Measurements from ENCODE around the gene RNF43. TPM values are rescaled to one million over a fixed set of nuclear protein-coding genes. Genes with fewer than 3 reads are reported as not detected.

The RNF43 gene
- total and polyA plus RNA-seq, 2 of the 13 experiments (the other 11 are each of a cell fraction or from before 2014, with no cell fraction given) = 31.0 to 53.4 TPM

DNA sequence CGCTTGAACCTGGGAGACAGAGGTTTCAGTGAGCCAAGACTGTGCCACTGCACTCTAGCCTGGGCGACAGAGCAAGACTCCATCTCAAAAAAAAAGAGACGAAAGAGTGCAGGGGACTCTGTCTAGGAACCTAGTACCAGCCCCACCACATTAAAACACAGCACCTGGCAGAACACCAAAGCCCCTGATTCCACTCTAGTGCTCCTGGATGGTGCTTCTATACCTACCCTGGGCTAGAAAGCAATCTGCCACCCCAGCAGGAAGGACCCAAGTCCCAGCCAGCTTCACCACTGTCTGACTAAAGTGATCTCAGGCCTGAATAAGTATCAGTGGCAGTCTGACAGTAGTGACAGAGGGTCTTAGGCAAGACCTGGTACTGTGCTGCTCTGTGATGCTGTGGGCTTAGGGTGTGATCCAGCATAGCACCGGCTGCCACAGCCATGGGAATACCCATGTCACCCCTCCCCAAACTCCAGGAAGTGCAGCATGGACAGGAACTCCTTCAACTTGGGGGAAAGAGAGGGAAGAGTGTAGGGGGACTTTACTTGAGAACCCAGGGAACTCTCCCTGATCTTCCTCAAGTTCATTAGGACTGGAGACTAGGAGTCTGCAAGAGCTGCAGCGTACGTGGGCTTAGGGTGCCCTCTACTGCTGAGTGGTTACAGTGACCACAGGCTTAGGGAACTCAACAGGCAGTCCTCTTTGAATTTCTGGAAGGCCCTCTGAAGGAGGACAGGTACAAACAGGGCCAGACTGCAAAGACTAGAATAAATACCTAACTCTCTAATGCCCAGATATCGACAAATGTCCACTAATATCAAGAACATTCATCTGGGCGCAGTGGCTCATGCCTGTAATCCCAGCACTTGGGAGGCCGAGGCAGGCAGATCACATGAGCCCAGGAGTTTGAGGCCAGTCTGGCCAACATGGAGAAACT is 30.0 kb upstream of the RNF43 start (continued):
- no peak for TF ChIP-seq FOXO1 (CRISPR knock-in tag; IDR thresholded peaks at IDR 0.05)
- no peak for TF ChIP-seq ZNF431 (CRISPR knock-in tag; IDR thresholded peaks at IDR 0.05; ENCODE audit: borderline replicate concordance, low read depth)
- no peak for TF ChIP-seq NFE2L1 (CRISPR knock-in tag; IDR thresholded peaks at IDR 0.05; ENCODE audit: borderline replicate concordance)
- no peak for TF ChIP-seq HNRNPK (IDR thresholded peaks at IDR 0.05; ENCODE audit: low read depth, low read length, poor library complexity, severe bottlenecking)
- TF ChIP-seq, protein P1, sequence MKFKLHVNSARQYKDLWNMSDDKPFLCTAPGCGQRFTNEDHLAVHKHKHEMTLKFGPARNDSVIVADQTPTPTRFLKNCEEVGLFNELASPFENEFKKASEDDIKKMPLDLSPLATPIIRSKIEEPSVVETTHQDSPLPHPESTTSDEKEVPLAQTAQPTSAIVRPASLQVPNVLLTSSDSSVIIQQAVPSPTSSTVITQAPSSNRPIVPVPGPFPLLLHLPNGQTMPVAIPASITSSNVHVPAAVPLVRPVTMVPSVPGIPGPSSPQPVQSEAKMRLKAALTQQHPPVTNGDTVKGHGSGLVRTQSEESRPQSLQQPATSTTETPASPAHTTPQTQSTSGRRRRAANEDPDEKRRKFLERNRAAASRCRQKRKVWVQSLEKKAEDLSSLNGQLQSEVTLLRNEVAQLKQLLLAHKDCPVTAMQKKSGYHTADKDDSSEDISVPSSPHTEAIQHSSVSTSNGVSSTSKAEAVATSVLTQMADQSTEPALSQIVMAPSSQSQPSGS (CRISPR knock-in tag; IDR thresholded peaks at IDR 0.05) = peak; percentile 43; the same call in 1 of the 2 replicates
- no peak for TF ChIP-seq RORA (CRISPR knock-in tag; IDR thresholded peaks at IDR 0.05)
- TF ChIP-seq, protein P2, sequence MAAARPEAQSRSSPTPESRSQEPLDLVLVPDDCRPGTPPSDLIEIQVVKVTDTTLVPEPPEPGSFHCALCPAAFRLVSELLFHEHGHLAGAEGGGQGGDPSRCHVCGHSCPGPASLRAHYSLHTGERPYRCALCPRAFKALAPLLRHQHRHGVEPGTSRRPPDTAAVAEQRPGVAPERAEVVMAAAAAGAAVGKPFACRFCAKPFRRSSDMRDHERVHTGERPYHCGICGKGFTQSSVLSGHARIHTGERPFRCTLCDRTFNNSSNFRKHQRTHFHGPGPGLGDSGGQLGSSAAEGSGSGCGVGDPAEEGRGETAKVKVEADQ (CRISPR knock-in tag; IDR thresholded peaks at IDR 0.05; ENCODE audit: borderline replicate concordance) = peak; percentile 64; the same call in 1 of the 2 replicates
- TF ChIP-seq ZKSCAN8 (CRISPR knock-in tag; IDR thresholded peaks at IDR 0.05; ENCODE audit: borderline replicate concordance) = no peak
- no peak for TF ChIP-seq MTA1 (CRISPR knock-in tag; IDR thresholded peaks at IDR 0.05; ENCODE audit: borderline replicate concordance)
- TF ChIP-seq, protein P3, sequence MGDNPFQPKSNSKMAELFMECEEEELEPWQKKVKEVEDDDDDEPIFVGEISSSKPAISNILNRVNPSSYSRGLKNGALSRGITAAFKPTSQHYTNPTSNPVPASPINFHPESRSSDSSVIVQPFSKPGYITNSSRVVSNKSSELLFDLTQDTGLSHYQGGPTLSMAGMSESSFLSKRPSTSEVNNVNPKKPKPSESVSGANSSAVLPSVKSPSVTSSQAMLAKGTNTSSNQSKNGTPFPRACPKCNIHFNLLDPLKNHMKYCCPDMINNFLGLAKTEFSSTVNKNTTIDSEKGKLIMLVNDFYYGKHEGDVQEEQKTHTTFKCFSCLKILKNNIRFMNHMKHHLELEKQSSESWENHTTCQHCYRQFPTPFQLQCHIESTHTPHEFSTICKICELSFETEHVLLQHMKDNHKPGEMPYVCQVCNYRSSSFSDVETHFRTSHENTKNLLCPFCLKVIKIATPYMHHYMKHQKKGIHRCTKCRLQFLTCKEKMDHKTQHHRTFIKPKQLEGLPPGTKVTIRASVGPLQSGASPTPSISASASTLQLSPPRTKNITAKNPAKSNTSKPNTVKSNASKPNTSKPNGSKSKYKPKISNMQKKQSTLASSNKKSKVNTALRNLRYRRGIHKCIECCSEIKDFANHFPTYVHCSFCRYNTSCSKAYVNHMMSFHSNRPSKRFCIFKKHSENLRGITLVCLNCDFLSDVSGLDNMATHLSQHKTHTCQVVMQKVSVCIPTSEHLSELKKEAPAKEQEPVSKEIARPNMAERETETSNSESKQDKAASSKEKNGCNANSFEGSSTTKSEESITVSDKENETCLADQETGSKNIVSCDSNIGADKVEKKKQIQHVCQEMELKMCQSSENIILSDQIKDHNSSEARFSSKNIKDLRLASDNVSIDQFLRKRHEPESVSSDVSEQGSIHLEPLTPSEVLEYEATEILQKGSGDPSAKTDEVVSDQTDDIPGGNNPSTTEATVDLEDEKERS (CRISPR knock-in tag; IDR thresholded peaks at IDR 0.05) = no peak
- no peak for TF ChIP-seq ATF7-NPFF (CRISPR knock-in tag; IDR thresholded peaks at IDR 0.05; ENCODE audit: low read depth)
- no peak for TF ChIP-seq SAP130 (CRISPR knock-in tag; IDR thresholded peaks at IDR 0.05; ENCODE audit: low read depth)
- TF ChIP-seq, protein P4, sequence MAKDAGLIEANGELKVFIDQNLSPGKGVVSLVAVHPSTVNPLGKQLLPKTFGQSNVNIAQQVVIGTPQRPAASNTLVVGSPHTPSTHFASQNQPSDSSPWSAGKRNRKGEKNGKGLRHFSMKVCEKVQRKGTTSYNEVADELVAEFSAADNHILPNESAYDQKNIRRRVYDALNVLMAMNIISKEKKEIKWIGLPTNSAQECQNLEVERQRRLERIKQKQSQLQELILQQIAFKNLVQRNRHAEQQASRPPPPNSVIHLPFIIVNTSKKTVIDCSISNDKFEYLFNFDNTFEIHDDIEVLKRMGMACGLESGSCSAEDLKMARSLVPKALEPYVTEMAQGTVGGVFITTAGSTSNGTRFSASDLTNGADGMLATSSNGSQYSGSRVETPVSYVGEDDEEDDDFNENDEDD (CRISPR knock-in tag; IDR thresholded peaks at IDR 0.05; ENCODE audit: borderline replicate concordance) = 0 out of 2 replicates have a peak, but pooled peaks have one; percentile 26
- TF ChIP-seq, protein P5, sequence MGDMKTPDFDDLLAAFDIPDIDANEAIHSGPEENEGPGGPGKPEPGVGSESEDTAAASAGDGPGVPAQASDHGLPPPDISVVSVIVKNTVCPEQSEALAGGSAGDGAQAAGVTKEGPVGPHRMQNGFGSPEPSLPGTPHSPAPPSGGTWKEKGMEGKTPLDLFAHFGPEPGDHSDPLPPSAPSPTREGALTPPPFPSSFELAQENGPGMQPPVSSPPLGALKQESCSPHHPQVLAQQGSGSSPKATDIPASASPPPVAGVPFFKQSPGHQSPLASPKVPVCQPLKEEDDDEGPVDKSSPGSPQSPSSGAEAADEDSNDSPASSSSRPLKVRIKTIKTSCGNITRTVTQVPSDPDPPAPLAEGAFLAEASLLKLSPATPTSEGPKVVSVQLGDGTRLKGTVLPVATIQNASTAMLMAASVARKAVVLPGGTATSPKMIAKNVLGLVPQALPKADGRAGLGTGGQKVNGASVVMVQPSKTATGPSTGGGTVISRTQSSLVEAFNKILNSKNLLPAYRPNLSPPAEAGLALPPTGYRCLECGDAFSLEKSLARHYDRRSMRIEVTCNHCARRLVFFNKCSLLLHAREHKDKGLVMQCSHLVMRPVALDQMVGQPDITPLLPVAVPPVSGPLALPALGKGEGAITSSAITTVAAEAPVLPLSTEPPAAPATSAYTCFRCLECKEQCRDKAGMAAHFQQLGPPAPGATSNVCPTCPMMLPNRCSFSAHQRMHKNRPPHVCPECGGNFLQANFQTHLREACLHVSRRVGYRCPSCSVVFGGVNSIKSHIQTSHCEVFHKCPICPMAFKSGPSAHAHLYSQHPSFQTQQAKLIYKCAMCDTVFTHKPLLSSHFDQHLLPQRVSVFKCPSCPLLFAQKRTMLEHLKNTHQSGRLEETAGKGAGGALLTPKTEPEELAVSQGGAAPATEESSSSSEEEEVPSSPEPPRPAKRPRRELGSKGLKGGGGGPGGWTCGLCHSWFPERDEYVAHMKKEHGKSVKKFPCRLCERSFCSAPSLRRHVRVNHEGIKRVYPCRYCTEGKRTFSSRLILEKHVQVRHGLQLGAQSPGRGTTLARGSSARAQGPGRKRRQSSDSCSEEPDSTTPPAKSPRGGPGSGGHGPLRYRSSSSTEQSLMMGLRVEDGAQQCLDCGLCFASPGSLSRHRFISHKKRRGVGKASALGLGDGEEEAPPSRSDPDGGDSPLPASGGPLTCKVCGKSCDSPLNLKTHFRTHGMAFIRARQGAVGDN (CRISPR knock-in tag; IDR thresholded peaks at IDR 0.05) = no peak
- no peak for TF ChIP-seq KLF12 (CRISPR knock-in tag; IDR thresholded peaks at IDR 0.05; ENCODE audit: borderline replicate concordance)
